WTC11 (cell line): Measurements from ENCODE around the gene DNAH5.

Experiments
- CTCF ChIP-seq: fragments of 200-600 bp; IDR thresholded peaks from 2 replicates; pipeline ENCODE4 v1.8.0; 2022; ENCODE audit warnings: antibody characterized with exemption
- E2F1 ChIP-seq: sonication (generic); formaldehyde crosslinking; IDR thresholded peaks from 2 replicates; pipeline ENCODE4 v1.8.0; 2022; ENCODE audit warnings: mild to moderate bottlenecking, missing genetic modification reagents
- ELF4 ChIP-seq: sonication (generic); formaldehyde crosslinking; IDR thresholded peaks from 2 replicates; pipeline ENCODE4 v1.8.1; 2022; ENCODE audit warnings: low read depth, mild to moderate bottlenecking, moderate library complexity, missing genetic modification reagents
- JUN ChIP-seq: sonication (generic); formaldehyde crosslinking; IDR thresholded peaks from 2 replicates; pipeline ENCODE4 v1.8.0; 2023; ENCODE audit warnings: mild to moderate bottlenecking, missing genetic modification reagents
- ZNF416 ChIP-seq: fragments of 250-450 bp; sonication (Bioruptor Pico); IDR thresholded peaks from 2 replicates; pipeline ENCODE4 v1.9.0; 2021; ENCODE audit warnings: mild to moderate bottlenecking, inconsistent platforms

GRCh38 chr5:13976223-13976622 is 31.7 kb upstream of the DNAH5 start:
- TF ChIP-seq JUN (CRISPR knock-in tag) (no peak), ELF4 (no peak), ZNF416 (CRISPR knock-in tag) (no peak), E2F1 (CRISPR knock-in tag) (no peak), CTCF (no peak)
